Endothelial cell of umbilical vein (primary cell): Measurements from ENCODE around the gene MED28. TPM values are rescaled to one million over a fixed set of nuclear protein-coding genes. Genes with fewer than 3 reads are reported as not detected.

Experiments used
- BruUV-seq: library from RNA; stranded (reverse); fragments of 400-500 nt; replicated peaks from 2 replicates; lab custom pipeline; 2021; lab: Mats Ljungman, UMichigan
- CTCF ChIA-PET: fragments of 300-600, 350-600 bp; sonication (Branson Sonifier 250); formaldehyde crosslinking; loops from one replicate; lab custom pipeline; 2021; ENCODE audit warnings: antibody characterized with exemption, inconsistent platforms; lab: Charles Lee
- POLR2A ChIA-PET: fragments of 300-600, 350-600 bp; sonication (Branson Sonifier 250); formaldehyde crosslinking; loops from one replicate; lab custom pipeline; 2021; ENCODE audit warnings: antibody characterized with exemption, inconsistent platforms; lab: Charles Lee
- DNase-seq: peaks from one replicate; pipeline ENCODE4 v3.0.0-alpha.2; 2011; ENCODE audit warnings: low read depth, low spot score
- FAIRE-seq: peaks from 2 replicates; lab custom pipeline; 2011; peaks lifted over from hg19 to GRCh38; lab: Jason Lieb, UNC
- H2AFZ ChIP-seq: 2 replicates; pipeline ENCODE4 v1.6.0; 2012; ENCODE audit warnings: low read depth, low read length, control low read depth, inconsistent platforms
- H3K27ac ChIP-seq: 2 replicates; pipeline ENCODE4 v1.5.1; 2011; ENCODE audit warnings: low read depth, mild to moderate bottlenecking, control low read depth, low read length, moderate library complexity; ENCODE audit not compliant: insufficient read depth
- H3K27me3 ChIP-seq, 2 experiments: 2 replicates each; pipeline versions ENCODE4 v1.6.0 to v1.6.1; 2011; ENCODE audit warnings: low read length in 2 of 2, mixed read lengths in 1 of 2; ENCODE audit not compliant: control insufficient read depth in 2 of 2, insufficient read depth in 2 of 2
- H3K36me3 ChIP-seq, 2 experiments: 2 replicates in 1 of 2; 3 replicates in 1 of 2; pipeline ENCODE4 v1.5.1; 2011; ENCODE audit warnings: low read length in 2 of 2, mild to moderate bottlenecking in 1 of 2, moderate library complexity in 1 of 2; ENCODE audit not compliant: control insufficient read depth in 2 of 2, insufficient read depth in 2 of 2; ENCODE audit errors: extremely low read depth in 1 of 2
- H3K4me1 ChIP-seq: 3 replicates; pipeline ENCODE4 v1.5.1; 2011; ENCODE audit warnings: mild to moderate bottlenecking, low read length; ENCODE audit not compliant: control insufficient read depth, insufficient read depth; ENCODE audit errors: extremely low read depth
- H3K4me2 ChIP-seq: 2 replicates; pipeline ENCODE4 v1.6.1; 2011; ENCODE audit warnings: low read length, control low read depth, mixed read lengths; ENCODE audit not compliant: insufficient read depth
- H3K4me3 ChIP-seq, 3 experiments: fragments of 200-600 bp in 1 of 3; sonication (generic), shearing (Covaris generic) in 1 of 3; replicated peaks in 1 of 3; 2 replicates each; pipeline ENCODE4 v1.5.1; 2011 to 2016; ENCODE audit warnings: control low read depth in 3 of 3, low read length in 3 of 3, mild to moderate bottlenecking in 2 of 3, inconsistent platforms in 1 of 3, low read depth in 1 of 3, moderate library complexity in 1 of 3; ENCODE audit not compliant: insufficient read depth in 1 of 3
- H3K79me2 ChIP-seq: 2 replicates; pipeline ENCODE4 v1.6.0; 2012; ENCODE audit warnings: low read length, inconsistent platforms; ENCODE audit not compliant: control insufficient read depth, insufficient read depth
- H3K9ac ChIP-seq: replicated peaks from 2 replicates; pipeline ENCODE3; 2011; ENCODE audit warnings: low read length, control low read depth; ENCODE audit not compliant: insufficient read depth; ENCODE audit errors: extremely low read depth
- H3K9me1 ChIP-seq: replicated peaks from 3 replicates; pipeline ENCODE4 v1.6.0; 2011; ENCODE audit warnings: mild to moderate bottlenecking, low read length; ENCODE audit not compliant: control insufficient read depth, insufficient read depth; ENCODE audit errors: extremely low read depth
- H3K9me3 ChIP-seq: replicated peaks from 2 replicates; pipeline ENCODE4 v1.5.1; 2012; ENCODE audit warnings: low read length, inconsistent platforms; ENCODE audit not compliant: control insufficient read depth, insufficient read depth
- H4K20me1 ChIP-seq: replicated peaks from 2 replicates; pipeline ENCODE3; 2011; ENCODE audit warnings: mild to moderate bottlenecking, low read length; ENCODE audit not compliant: control insufficient read depth, insufficient read depth; ENCODE audit errors: extremely low read depth
- EZH2 ChIP-seq: IDR thresholded peaks from 2 replicates; pipeline ENCODE4 v1.6.1; 2012; ENCODE audit warnings: borderline replicate concordance, low read depth, mild to moderate bottlenecking, moderate library complexity, low read length, inconsistent platforms; ENCODE audit not compliant: severe bottlenecking
- FOS ChIP-seq: IDR thresholded peaks from 2 replicates; pipeline ENCODE4 v1.6.1; 2011; ENCODE audit warnings: mild to moderate bottlenecking, low read length, moderate library complexity, borderline replicate concordance; ENCODE audit not compliant: insufficient read depth
- GATA2 ChIP-seq: IDR thresholded peaks from 2 replicates; pipeline ENCODE4 v1.7.0; 2011; ENCODE audit warnings: low read depth, mild to moderate bottlenecking, moderate library complexity, mixed read lengths, low read length; ENCODE audit not compliant: insufficient read length, insufficient read depth
- JUN ChIP-seq: IDR thresholded peaks from 2 replicates; pipeline ENCODE4 v1.6.1; 2011; ENCODE audit warnings: borderline replicate concordance, low read depth; ENCODE audit not compliant: insufficient read length, insufficient read depth
- MAX ChIP-seq: IDR thresholded peaks from 2 replicates; pipeline ENCODE4 v1.6.1; 2011; ENCODE audit not compliant: insufficient read depth, insufficient read length
- MYC ChIP-seq: IDR thresholded peaks from one replicate; pipeline ENCODE4 v1.6.1; 2011; ENCODE audit warnings: mild to moderate bottlenecking, low read depth, low read length
- POLR2A ChIP-seq: IDR thresholded peaks from 2 replicates; pipeline ENCODE4 v1.6.1; 2012; ENCODE audit warnings: low read depth, mild to moderate bottlenecking, control low read depth, low read length
- POLR2AphosphoS5 ChIP-seq: IDR thresholded peaks from 2 replicates; pipeline ENCODE4 v1.6.1; 2012; ENCODE audit warnings: low read depth, mild to moderate bottlenecking, control low read depth, low read length, moderate library complexity; ENCODE audit not compliant: insufficient read depth
- dilution Hi-C: fragments of 300-500 bp; cut with MboI; formaldehyde crosslinking; loops from one replicate; pipeline ENCODE4 v1.15.0; 2019; ENCODE audit warnings: low sequenced_read_pairs; ENCODE audit not compliant: extremely low pct_ligation_motif_present
- intact Hi-C: fragments of 100-400 bp; cut with micrococcal nuclease; formaldehyde crosslinking; loops from one replicate; pipeline ENCODE4 v1.10.0; 2022
- polyA plus RNA-seq, 4 experiments: library from polyadenylated mRNA; depleted of rRNA in 3 of 4; stranded (reverse) in 3 of 4; unstranded in 1 of 4; fragments of >200 nt; gene quantifications; 2 replicates each; pipeline versions ENCODE4 v1.2.1 to v1.2.3, GENCODE V29; 2011 to 2012; ENCODE audit warnings: missing spikeins in 1 of 4
- total RNA-seq: library from RNA; stranded (reverse); gene quantifications from 2 replicates; pipeline ENCODE4 v1.2.3, GENCODE V29; 2021
- TF ChIP-seq, protein P1 (sequence below), 2 donors: IDR thresholded peaks; 1 replicate in 1 of 2; 2 replicates in 1 of 2; pipeline ENCODE4 v1.5.1; 2011; ENCODE audit warnings: low read length in 2 of 2, mild to moderate bottlenecking in 2 of 2, moderate library complexity in 2 of 2, control low read depth in 1 of 2, inconsistent platforms in 1 of 2, low read depth in 1 of 2; ENCODE audit not compliant: insufficient read depth in 1 of 2; ENCODE audit errors: extremely low read depth in 1 of 2

Gene MED28
- total and polyA plus RNA-seq, 2 donors (not counting 3 experiments of a cell fraction or from before 2014, with no cell fraction given): 10.0 to 49.1 TPM

- Histone ChIP-seq H3K27me3 (no peaks in the 10 kb centered on the region), H4K20me1 (no peaks in the 10 kb centered on the region), H3K4me1 (no peaks in the 10 kb centered on the region), H3K79me2 (no peaks in the 10 kb centered on the region), H3K27ac (no peak overlapping the region), H3K9me1 (no peaks in the 10 kb centered on the region), H3K9ac (no peak overlapping the region), H3K4me3 (no peak overlapping the region), H2AFZ (no peak overlapping the region), H3K9me3 (no peaks in the 10 kb centered on the region), H3K4me2 (no peak overlapping the region), H3K36me3 (no peaks in the 10 kb centered on the region)
- TF ChIP-seq JUN: peak; percentile 7
- no peak for TF ChIP-seq POLR2AphosphoS5
- dilution Hi-C loops (no loop called here), intact Hi-C loops (no loop called here)
- FAIRE-seq: no peak
- ChIA-PET CTCF (no interaction called here), POLR2A (no interaction called here)
- BruUV-seq: no TSS peak
- no peak for DNase-seq
Observed at GRCh38 chr4:17662694-17663093, 48.3 kb downstream of the MED28 start.

DNA sequence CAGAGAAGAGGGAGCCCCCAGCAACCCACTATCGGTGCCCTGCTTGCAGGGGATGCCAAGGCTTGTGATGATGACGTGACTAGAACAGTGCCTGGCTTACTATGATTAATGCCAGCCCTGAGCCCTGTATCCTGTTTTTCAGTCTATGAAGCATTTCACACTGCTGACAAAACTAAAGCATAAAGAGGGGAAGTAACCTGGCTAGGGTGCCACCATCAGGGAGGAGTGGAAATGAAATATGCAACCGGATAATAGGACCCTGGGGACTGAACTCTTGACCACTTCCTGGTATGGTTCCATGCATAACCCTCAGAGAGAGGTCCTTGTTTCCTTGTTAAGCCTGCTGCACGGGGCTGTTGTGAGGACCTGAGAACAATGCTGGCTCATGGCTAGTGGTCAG is 50.3 kb downstream of the MED28 start:
- ChIA-PET POLR2A (no interaction called here), CTCF (no interaction called here)
- Histone ChIP-seq H3K4me3 (no peak overlapping the region), H3K27ac (no peak overlapping the region), H4K20me1 (no peaks in the 10 kb centered on the region), H3K9me3 (no peaks in the 10 kb centered on the region), H3K9ac (no peak overlapping the region), H3K79me2 (no peaks in the 10 kb centered on the region), H3K27me3 (no peaks in the 10 kb centered on the region), H3K36me3 (no peaks in the 10 kb centered on the region), H3K4me1 (no peaks in the 10 kb centered on the region), H3K9me1 (no peaks in the 10 kb centered on the region), H3K4me2 (no peak overlapping the region), H2AFZ (no peak overlapping the region)
- intact Hi-C loops: no loop called here
- dilution Hi-C loops: no loop called here
- no peak for FAIRE-seq
- BruUV-seq: no TSS peak
- TF ChIP-seq GATA2: no peak
- TF ChIP-seq POLR2A: no peak
- TF ChIP-seq, protein P1, sequence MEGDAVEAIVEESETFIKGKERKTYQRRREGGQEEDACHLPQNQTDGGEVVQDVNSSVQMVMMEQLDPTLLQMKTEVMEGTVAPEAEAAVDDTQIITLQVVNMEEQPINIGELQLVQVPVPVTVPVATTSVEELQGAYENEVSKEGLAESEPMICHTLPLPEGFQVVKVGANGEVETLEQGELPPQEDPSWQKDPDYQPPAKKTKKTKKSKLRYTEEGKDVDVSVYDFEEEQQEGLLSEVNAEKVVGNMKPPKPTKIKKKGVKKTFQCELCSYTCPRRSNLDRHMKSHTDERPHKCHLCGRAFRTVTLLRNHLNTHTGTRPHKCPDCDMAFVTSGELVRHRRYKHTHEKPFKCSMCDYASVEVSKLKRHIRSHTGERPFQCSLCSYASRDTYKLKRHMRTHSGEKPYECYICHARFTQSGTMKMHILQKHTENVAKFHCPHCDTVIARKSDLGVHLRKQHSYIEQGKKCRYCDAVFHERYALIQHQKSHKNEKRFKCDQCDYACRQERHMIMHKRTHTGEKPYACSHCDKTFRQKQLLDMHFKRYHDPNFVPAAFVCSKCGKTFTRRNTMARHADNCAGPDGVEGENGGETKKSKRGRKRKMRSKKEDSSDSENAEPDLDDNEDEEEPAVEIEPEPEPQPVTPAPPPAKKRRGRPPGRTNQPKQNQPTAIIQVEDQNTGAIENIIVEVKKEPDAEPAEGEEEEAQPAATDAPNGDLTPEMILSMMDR (IDR thresholded peaks at IDR 0.05; ENCODE audit: extremely low read depth in 1 of 2, insufficient read depth in 1 of 2, low read depth in 1 of 2, low read length in 2 of 2): no peak
- TF ChIP-seq MAX: no peak
- TF ChIP-seq FOS: no peak
- TF ChIP-seq EZH2: no peak
- TF ChIP-seq MYC: no peak
- TF ChIP-seq JUN: no peak
- TF ChIP-seq POLR2AphosphoS5: no peak
- DNase-seq: no peak
